ENCODE data around the gene FCF1. TPM values are rescaled to one million over a fixed set of nuclear protein-coding genes. Genes with fewer than 3 reads are reported as not detected.
"Not testable (repeated sequence)": the region's sequence is repeated elsewhere in the genome, so short reads cannot be mapped to it uniquely, and the experiment has no call there.

The FCF1 gene
- total RNA-seq, 1 experiment from 2014 or later: 62.2 TPM

DNA sequence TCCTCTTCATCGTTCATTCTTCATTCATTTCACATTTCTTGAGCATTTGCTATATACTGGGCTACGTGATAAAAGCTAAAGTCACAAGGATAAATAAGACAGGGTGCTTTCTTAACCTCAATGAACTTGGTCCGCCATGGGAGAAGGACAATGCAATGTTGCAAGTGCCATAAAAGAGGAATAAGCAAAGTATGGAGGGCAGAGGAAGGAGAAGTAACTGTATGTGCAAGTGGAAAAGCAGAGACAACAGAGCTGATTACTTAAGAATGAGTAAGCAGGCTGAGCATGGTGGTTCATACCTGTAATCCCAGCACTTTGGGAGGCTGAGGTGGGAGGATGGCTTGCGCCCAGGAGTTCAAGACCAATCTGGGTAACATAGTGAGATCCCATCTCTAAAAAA is 14.5 kb upstream of the FCF1 start:
- DNase-seq (ENCODE audit: low read depth): no peak

GRCh38 chr14:74702293-74702692 is 10.7 kb upstream of the FCF1 start:
- peak; percentile 6 for DNase-seq (ENCODE audit: low read depth)

- no peak for DNase-seq (ENCODE audit: low read depth)
Observed at GRCh38 chr14:74703043-74703442, 9.9 kb upstream of the FCF1 start.

GRCh38 chr14:74704656-74705055 is 8.3 kb upstream of the FCF1 start:
- no peak for DNase-seq (ENCODE audit: low read depth)

GRCh38 chr14:74705613-74706500 is 7.1 kb upstream of the FCF1 start:
- DNase-seq (ENCODE audit: low read depth): peak; percentile 49

DNA sequence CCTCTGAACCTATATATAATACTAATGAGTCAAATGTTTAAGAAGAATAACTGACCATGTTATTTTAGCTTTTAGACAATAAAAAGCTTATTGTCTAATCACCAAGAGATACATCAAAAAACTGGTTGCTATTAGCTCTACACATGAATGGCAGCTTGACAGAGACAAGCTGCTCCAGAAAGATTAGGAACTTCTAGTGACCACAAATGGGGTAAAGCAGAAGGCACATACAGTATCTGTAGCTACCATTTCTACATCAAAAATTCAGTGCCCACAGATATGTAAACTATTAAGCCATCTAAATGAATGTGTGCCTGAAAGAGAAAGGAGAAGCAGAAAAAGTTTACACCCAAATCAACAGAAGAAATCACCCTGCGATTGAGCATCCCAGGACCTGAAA is 2.5 kb upstream of the FCF1 start:
- no peak for DNase-seq (ENCODE audit: low read depth)

GRCh38 chr14:74711651-74712050 is 1.3 kb upstream of the FCF1 start:
- no peak for DNase-seq (ENCODE audit: low read depth)

DNA sequence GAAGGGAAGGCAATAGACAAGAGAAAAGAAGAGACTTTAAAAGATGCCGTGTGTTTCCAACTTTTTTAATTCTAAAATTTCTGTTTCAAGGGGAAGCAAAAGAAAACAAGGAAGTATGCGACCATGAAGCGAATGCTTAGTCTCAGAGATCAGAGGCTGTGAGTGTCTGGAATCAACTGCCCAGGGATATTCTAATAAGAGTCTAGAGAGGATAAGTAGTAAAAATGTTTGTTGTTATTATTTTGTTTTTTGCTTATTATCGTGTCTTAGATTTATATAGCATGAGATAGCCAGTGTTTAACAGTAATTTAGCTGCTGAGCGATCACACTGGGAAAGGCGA is 421 bp downstream of the FCF1 start:
- DNase-seq (ENCODE audit: low read depth): no peak

GRCh38 chr14:74720526-74720925 is 7.6 kb downstream of the FCF1 start:
- peak; percentile 21 for DNase-seq (ENCODE audit: low read depth)

GRCh38 chr14:74723134-74723533 is 10.2 kb downstream of the FCF1 start:
- DNase-seq (ENCODE audit: low read depth): no peak

DNA sequence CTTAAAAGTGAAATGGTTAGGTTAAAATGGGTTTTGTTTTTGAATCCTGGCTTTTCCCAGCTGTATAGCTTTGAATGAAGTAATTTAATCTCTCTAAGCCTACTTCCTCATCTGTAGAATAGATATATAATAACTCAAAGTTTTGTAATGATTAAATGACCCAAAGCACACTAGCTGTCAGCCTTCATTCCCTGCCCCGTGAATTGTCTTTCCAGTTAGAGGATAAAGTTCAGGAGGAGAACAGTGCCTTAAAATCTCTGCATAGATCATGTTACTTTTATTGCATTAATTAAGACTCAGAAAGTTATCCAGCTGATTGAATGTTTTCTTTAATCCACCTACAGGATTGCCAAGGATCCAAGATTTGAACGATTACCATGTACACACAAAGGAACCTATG is 19.4 kb downstream of the FCF1 start:
- DNase-seq (ENCODE audit: low read depth): no peak

- no peak for DNase-seq (ENCODE audit: low read depth)
Observed at GRCh38 chr14:74733221-74733620, 20.3 kb downstream of the FCF1 start.

DNA sequence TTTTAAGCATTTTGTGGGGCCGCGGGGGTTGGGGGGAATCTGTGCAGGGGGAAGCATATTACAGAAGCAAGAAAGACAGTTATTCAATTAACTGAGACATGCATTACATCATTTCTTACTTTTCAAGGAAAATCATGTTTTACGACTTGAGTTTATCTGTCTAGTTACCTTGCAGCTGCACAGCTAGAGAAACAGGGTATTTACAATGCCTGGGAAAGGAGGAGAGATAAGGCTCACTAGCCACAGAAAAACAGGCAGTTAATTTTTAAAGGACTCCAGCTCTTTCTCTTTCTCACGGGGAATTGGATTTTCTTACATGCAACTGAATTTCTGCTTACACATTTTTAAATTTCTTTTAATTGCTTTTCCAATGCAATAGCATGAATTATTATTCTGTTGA is 22.2 kb downstream of the FCF1 start:
- DNase-seq (ENCODE audit: low read depth): no peak

GRCh38 chr14:74737753-74738325 is 24.9 kb downstream of the FCF1 start:
- peak; percentile 69 for DNase-seq (ENCODE audit: low read depth)

DNA sequence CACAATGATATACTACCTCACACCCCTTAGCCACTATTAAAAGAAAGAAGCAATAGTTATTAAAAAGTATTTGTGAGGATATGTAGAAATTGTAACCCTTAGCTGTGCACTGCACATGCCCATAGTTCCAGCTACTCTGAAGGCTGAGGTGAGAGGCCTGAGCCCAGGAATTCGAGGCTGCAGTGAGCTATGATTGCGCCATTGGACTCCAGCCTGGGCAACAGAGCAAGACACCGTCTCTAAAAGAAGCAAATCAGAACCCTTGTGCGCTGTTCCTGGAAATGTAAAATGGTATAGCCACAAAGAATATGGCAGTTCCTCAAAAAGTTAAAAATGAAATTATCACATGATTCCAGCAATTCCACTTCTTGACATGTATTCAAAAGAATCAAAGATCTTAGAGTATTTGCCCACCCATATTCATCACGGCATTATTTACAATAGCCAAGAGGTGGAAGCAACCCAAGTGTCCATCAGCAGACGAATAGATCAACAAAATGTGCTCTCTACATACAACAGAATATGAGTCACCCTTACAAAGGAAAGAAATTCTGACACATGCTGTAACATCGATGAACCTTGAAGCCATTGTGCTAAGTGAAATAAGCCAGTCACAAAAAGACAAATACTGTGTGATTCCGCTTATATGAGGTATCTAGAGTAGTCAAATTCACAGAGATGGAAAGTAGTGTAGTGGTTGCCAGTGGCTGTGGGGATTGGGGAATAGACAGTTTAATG is 26.5 kb downstream of the FCF1 start:
- DNase-seq (ENCODE audit: low read depth): peak; percentile 34

DNA sequence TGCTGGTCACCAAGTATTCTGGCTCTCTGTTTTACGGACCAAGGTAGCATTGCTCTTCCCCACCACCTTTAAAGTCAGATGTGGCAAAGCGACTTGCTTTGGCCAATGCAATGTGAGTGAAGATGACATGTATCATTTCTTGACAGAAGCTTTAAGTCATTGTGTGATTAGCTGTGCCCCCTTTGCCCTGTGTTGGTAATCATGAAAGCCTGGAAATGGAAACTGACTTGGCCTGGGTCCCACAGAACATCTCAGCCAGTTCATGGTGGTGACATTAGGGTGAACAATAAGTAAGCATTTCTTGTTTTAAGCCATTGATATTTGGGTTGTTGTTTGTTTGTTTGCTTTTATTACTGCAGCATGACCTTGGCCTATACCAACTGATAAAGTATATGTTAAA is 34.3 kb downstream of the FCF1 start:
- no peak for DNase-seq (ENCODE audit: low read depth)

GRCh38 chr14:74754157-74754556 is 41.2 kb downstream of the FCF1 start:
- peak; percentile 50 for DNase-seq (ENCODE audit: low read depth)

DNA sequence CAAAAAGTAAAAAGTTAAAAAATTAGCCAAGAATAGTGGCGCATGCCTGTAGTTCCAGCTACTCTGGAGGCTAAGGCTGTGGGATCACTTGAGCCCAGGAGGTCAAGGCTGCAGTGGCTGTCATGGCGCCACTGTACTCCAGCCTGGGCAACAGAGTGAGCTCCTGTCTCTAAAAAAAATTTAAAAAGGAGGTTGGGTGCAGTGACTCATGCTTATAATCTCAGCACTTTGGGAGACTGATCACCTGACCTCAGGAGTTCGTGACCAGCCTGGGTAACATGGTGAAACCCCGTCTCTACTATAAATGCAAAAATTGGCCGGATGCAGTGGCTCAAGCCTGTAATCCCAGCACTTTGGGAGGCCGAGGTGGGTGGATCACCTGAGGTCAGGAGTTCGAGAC is 42.0 kb downstream of the FCF1 start:
- peak; percentile 48 for DNase-seq (ENCODE audit: low read depth)

- no peak for DNase-seq (ENCODE audit: low read depth)
Observed at GRCh38 chr14:74756326-74756725, 43.4 kb downstream of the FCF1 start.

- not testable (repeated sequence) for DNase-seq (ENCODE audit: low read depth)
Observed at GRCh38 chr14:74758505-74758904, 45.6 kb downstream of the FCF1 start.

DNA sequence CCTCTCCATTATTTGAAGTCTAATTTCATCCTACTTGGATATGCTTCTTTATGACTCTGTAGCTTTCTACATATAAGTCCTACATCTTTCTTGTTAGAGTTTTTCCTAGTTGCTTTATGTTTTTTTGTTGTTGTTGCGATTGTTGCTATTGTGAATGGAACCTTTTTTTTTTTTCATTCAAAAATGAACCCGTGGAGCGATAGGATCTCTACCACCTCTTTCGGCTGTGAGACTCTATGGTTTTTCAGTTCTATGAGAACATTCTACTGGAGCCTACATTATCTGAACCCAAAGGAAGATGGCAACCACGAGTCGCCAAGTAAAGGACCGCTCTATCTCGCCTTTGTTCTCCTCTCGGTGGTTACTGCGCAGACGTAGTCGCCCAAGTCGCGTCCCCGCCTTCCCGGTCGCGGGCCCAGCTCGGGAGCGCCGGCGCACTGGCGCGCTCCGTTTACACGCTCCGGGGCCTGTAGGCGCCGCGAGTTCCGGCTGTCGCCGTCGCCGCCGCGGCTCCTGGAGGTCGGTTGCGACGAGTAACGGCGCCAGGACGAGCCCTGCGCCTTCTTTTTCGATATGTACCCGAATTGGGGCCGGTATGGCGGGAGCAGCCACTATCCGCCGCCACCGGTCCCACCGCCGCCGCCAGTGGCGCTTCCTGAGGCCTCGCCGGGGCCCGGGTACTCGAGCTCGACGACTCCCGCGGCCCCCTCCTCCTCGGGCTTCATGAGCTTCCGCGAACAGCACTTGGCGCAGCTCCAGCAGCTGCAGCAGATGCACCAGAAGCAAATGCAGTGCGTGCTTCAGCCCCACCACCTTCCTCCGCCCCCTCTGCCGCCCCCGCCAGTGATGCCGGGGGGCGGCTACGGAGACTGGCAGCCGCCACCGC is 50.2 kb downstream of the FCF1 start, which contains the start of gene YLPM1:
YLPM1 (plus strand) TSS at position 400 of the 886 bp plus-strand sequence; CDS start at position 574, 174 bp downstream.
- peak; percentile 93 for DNase-seq (ENCODE audit: low read depth)

Measured in M059J (cell line).